Activated effector memory CD4-positive, alpha-beta T cell treated with Interleukin-2 at 50 U/mL for 16 hours (primary cell): ENCODE measurements around the gene SPANXN4.

ENCODE experiments used
- DNase-seq: peaks from one replicate; pipeline ENCODE4 v3.0.0-alpha.2; 2020

SPANXN4 gene, protein sequence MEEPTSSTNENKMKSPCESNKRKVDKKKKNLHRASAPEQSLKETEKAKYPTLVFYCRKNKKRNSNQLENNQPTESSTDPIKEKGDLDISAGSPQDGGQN

GRCh38 chrX:143025628-143026027, at the start of gene SPANXN4:
Gene SPANXN4 (plus strand): TSS chrX:143025928. CDS start chrX:143026015, 87 bp downstream.
- DNase-seq: no peak

GRCh38 chrX:142977128-142977914, 48.4 kb upstream of the SPANXN4 start:
- no peak for DNase-seq

- DNase-seq: no peak
Observed at GRCh38 chrX:142978130-142978684, 47.5 kb upstream of the SPANXN4 start.

GRCh38 chrX:142982679-142983078, 43.0 kb upstream of the SPANXN4 start:
- DNase-seq: no peak

- no peak for DNase-seq
Observed at GRCh38 chrX:142994988-142995387, 30.7 kb upstream of the SPANXN4 start.

GRCh38 chrX:142998447-142999198, 27.1 kb upstream of the SPANXN4 start:
- no peak for DNase-seq

- DNase-seq: no peak
Observed at GRCh38 chrX:142999199-142999701, 26.5 kb upstream of the SPANXN4 start.

- no peak for DNase-seq
Observed at GRCh38 chrX:143002206-143002605, 23.5 kb upstream of the SPANXN4 start.

GRCh38 chrX:143017272-143017671, 8.5 kb upstream of the SPANXN4 start:
- no peak for DNase-seq

GRCh38 chrX:143027275-143027674, 1.5 kb downstream of the SPANXN4 start:
- DNase-seq: no peak

- no peak for DNase-seq
Observed at GRCh38 chrX:143047511-143047910, 21.8 kb downstream of the SPANXN4 start.

GRCh38 chrX:143058120-143058519, 32.4 kb downstream of the SPANXN4 start:
- no peak for DNase-seq

DNA sequence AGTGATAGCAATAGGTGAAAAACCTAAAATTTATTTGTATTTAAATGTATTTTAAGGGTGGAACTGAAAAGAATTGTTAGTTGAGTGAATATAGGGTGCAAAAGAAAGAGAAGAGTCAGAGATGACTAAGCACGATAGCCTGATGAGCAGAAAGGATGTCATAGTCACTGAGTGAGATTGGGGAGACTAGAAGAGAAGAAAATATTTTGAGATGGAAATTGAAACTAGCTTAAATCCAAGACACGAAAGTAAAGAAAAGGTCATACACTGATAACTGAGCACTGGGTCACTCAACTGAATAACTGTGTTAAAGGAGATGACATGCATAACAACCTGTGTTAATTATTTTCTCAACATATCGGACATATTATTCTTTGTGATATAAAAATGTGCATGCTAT, 55.5 kb downstream of the SPANXN4 start:
- DNase-seq: no peak

DNA sequence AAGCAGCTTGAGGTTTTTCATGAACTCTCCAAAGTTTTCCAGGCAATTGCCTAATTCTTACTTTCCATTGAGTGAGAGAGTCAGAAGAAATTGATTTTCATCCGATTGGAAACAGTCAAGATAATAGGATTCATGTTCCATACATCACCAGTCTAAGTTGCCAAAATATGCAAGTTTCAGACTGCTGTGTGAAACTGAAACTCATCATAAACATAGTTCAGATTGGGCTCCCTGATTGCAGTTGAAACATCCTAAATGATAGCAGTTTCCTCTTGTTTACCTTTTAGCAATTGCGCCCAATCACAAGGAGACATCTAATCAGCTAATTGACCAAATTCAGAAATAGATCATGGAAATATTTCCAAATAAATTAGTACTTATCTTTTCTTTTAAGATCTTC, 56.8 kb downstream of the SPANXN4 start:
- DNase-seq: no peak
